Pancreas (tissue), 10 donors: ENCODE measurements around the gene DLX1. TPM values are rescaled to one million over a fixed set of nuclear protein-coding genes. Genes with fewer than 3 reads are reported as not detected.
"Not testable (repeated sequence)": the region's sequence is repeated elsewhere in the genome, so short reads cannot be mapped to it uniquely, and the experiment has no call there.

ENCODE experiments used
- ATAC-seq, 4 donors: fragments of 200-7000 bp; cut with Tn5 transposase; one replicate each; pipeline versions ENCODE4 v1.8.0 to v1.9.1; 2020; ENCODE audit warnings: mild to moderate bottlenecking in 4 of 4, moderate library complexity in 4 of 4
- DNase-seq, 6 donors: peaks; one replicate each; pipeline ENCODE4 v3.0.0-alpha.2; 2020
- FAIRE-seq: peaks from 2 replicates; lab custom pipeline; 2012; peaks lifted over from hg19 to GRCh38; lab: Jason Lieb, UNC
- H3K27ac ChIP-seq, 4 donors: fragments of 200-600 bp; sonication (generic); 1 replicate in 3 of 4; 2 replicates in 1 of 4; pipeline versions ENCODE4 v1.5.0 to v1.8.0; 2020
- H3K27me3 ChIP-seq, 4 donors: fragments of 200-600 bp; one replicate each; pipeline ENCODE4 v1.8.0; 2021
- H3K36me3 ChIP-seq, 3 donors: fragments of 200-600 bp; sonication (generic) in 1 of 3; one replicate each; pipeline versions ENCODE4 v1.5.0 to v1.8.0; 2020 to 2021
- H3K4me1 ChIP-seq, 3 donors: fragments of 200-600 bp; one replicate each; pipeline ENCODE4 v1.8.0; 2021
- H3K4me3 ChIP-seq, 4 donors: fragments of 200-600 bp; sonication (generic) in 2 of 4; one replicate each; pipeline versions ENCODE4 v1.5.0 to v1.8.0; 2020 to 2021
- H3K9me3 ChIP-seq, 4 donors: fragments of 200-600 bp; one replicate each; pipeline ENCODE4 v1.8.0; 2021
- CTCF ChIP-seq, 4 donors: fragments of 200-600 bp; sonication (generic) in 3 of 4; IDR thresholded peaks; one replicate each; pipeline versions ENCODE4 v1.5.0 to v1.8.0; 2021; ENCODE audit warnings: antibody characterized with exemption in 4 of 4
- WGBS, 2 donors: extraction: QIAGEN DNeasy Blood & Tissue Kit; methylation state at CpG; one replicate each; pipeline ENCODE4 v1.1.7; 2013; 5-methylcytosine and 5-hydroxymethylcytosine counted together
- intact Hi-C, 3 donors: fragments of 100-400 bp; cut with DNase I; formaldehyde crosslinking; loops; one replicate each; pipeline versions ENCODE4 v1.11.1 to v1.14.2; 2022
- polyA plus RNA-seq, 2 donors: library from polyadenylated mRNA; stranded (reverse); fragments of 200-250 nt; gene quantifications; one replicate each; pipeline ENCODE4 v1.2.3, GENCODE V29; 2013
- total RNA-seq, 6 donors: library from RNA; stranded (reverse); fragmentation: NEBNext Ultra II Directional in 4 of 6; extraction: Animal tissue kit (Norgen Biotek cat#: 25700) in 4 of 6; gene quantifications; one replicate each; pipeline versions ENCODE4 v1.2.1 to v1.2.4, GENCODE V29; 2021 to 2023
- donor health status: healthy with polysubstance abuse.
- donor health status: DM: no; HTN: no; CAD: no; lungs with moderate emphysema.
- donor health status: DM: no; HTN: no; CAD: no.
- donor health status: control.
- donor health status: control.
- donor health status: Bipolar disorder and iron deficiency.
- donor health status: DM: yes; HTN: yes; CAD: no.
- donor health status: DM: no; HTN: no; CAD: no.
- donor health status: DM: no; HTN: no; CAD: no.
- donor health status: DM: yes; HTN: yes; CAD: no.

Gene DLX1
- total and polyA plus RNA-seq, 8 donors = 0.15 to 0.26 (median 0.25) TPM; not detected in 5

- no peaks in the 10 kb centered on the region for H3K27me3 ChIP-seq
- no peak for FAIRE-seq
- no peak for ATAC-seq
- no peaks in the 10 kb centered on the region for H3K4me1 ChIP-seq
- no peak overlapping the region for H3K4me3 ChIP-seq
- H3K27ac ChIP-seq = no peak overlapping the region
- intact Hi-C loops = no loop called here
- WGBS, 2 donors = 60 to 72% methylated on average over 3 of the region's 3 CpGs
- H3K36me3 ChIP-seq = no peaks in the 10 kb centered on the region
- H3K9me3 ChIP-seq = no peaks in the 10 kb centered on the region
- TF ChIP-seq CTCF (IDR thresholded peaks at IDR 0.05) = no peak
- no peak for DNase-seq
Observed at GRCh38 chr2:172134270-172134669, 49.0 kb downstream of the DLX1 start.

- no peak for DNase-seq
- ATAC-seq = no peak
- no peaks in the 10 kb centered on the region for H3K9me3 ChIP-seq
- intact Hi-C loops = no loop called here
- H3K36me3 ChIP-seq = no peaks in the 10 kb centered on the region
- H3K27me3 ChIP-seq = no peaks in the 10 kb centered on the region
- no peak for FAIRE-seq
- no peak overlapping the region for H3K27ac ChIP-seq
- no peak for TF ChIP-seq CTCF (IDR thresholded peaks at IDR 0.05)
- no peak overlapping the region for H3K4me3 ChIP-seq
- WGBS, 2 donors = 86 to 90% methylated on average over 4 of the region's 4 CpGs
- H3K4me1 ChIP-seq = no peaks in the 10 kb centered on the region
Observed at GRCh38 chr2:172135446-172135845, 50.1 kb downstream of the DLX1 start.

- intact Hi-C loops = no loop called here
- no peaks in the 10 kb centered on the region for H3K9me3 ChIP-seq
- FAIRE-seq (no peak), ATAC-seq (no peak), DNase-seq (no peak)
- 56 to 79% methylated on average over 2 of the region's 2 CpGs for WGBS, 2 donors
- no peaks in the 10 kb centered on the region for H3K36me3 ChIP-seq
- no peak overlapping the region for H3K27ac ChIP-seq
- no peaks in the 10 kb centered on the region for H3K4me1 ChIP-seq
- TF ChIP-seq CTCF (IDR thresholded peaks at IDR 0.05) = no peak
- no peak overlapping the region for H3K4me3 ChIP-seq
- no peaks in the 10 kb centered on the region for H3K27me3 ChIP-seq
Observed at GRCh38 chr2:172137109-172137508, 51.8 kb downstream of the DLX1 start.

- Histone ChIP-seq H3K4me3 (no peak overlapping the region), H3K36me3 (no peaks in the 10 kb centered on the region), H3K4me1 (no peaks in the 10 kb centered on the region), H3K27ac (no peak overlapping the region), H3K9me3 (no peaks in the 10 kb centered on the region), H3K27me3 (no peaks in the 10 kb centered on the region)
- DNase-seq (no peak), FAIRE-seq (no peak), ATAC-seq (no peak)
- TF ChIP-seq CTCF (IDR thresholded peaks at IDR 0.05) = no peak
- 61 to 87% methylated on average over 2 of the region's 2 CpGs for WGBS, 2 donors
- intact Hi-C loops = no loop called here
Observed at GRCh38 chr2:172137943-172138342, 52.6 kb downstream of the DLX1 start.

DNA sequence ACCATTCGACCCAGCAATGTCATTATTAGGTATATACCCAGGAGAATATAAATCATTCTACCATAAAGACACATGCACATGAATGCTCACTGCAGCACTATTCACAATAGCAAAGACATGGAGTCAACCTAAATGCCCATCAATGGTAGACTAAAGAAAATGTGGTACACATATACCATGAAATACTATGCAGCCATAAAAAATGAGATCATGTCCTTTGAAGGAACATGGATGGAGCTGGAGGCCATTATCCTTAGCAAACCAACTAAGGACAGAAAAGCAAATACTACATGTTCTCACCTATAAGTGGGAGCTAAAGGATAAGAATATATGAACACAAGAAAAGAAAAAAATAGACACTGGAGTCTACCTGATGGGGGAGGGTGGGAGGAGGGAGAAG is 53.4 kb downstream of the DLX1 start:
- FAIRE-seq, H3K36me3 ChIP-seq: not testable (repeated sequence)

More for the DNA sequence above, 53.4 kb downstream of the DLX1 start:
- H3K9me3 ChIP-seq, DNase-seq, H3K4me3 ChIP-seq, H3K27me3 ChIP-seq, H3K27ac ChIP-seq, intact Hi-C loops, ATAC-seq, H3K4me1 ChIP-seq: not testable (repeated sequence)
- 63 to 74% methylated on average over 1 of the region's 1 CpG for WGBS, 2 donors

Other genes with a start within 250 kb of the DLX1 start
- 1 to 10 TPM; 1.7 to 4.3 (median 3.0) TPM for gene SLC25A12, start 191.3 kb upstream of the DLX1 start, total RNA-seq
- 1 to 10 TPM; 2.8 to 8.9 TPM for gene SLC25A12, start 191.3 kb upstream of the DLX1 start, polyA plus RNA-seq
- 10 to 100 TPM; 13.5 to 19.0 (median 16.2) TPM for gene HAT1, start 163.0 kb upstream of the DLX1 start, total RNA-seq
- 10 to 100 TPM in 1 of 2 donors, 1 to 10 TPM in 1; 7.8 to 20.1 TPM for gene HAT1, start 163.0 kb upstream of the DLX1 start, polyA plus RNA-seq
- gene METAP1D, start 85.6 kb upstream of the DLX1 start, total RNA-seq = 1 to 10 TPM; 3.0 to 5.4 (median 4.4) TPM
- 10 to 100 TPM; 10.1 to 11.4 TPM for gene METAP1D, start 85.6 kb upstream of the DLX1 start, polyA plus RNA-seq
- gene DLX2, start 17.4 kb downstream of the DLX1 start, total RNA-seq = not detected
- gene DLX2, start 17.4 kb downstream of the DLX1 start, polyA plus RNA-seq = not detected